Neural cell (in vitro differentiated cells): ENCODE results near the gene XPR1. TPM values are rescaled to one million over a fixed set of nuclear protein-coding genes. Genes with fewer than 3 reads are reported as not detected.

ENCODE experiments used
- H2AFZ ChIP-seq: fragments of 200-600, 300-800 bp; sonication (generic), shearing (Covaris generic); 2 replicates; pipeline ENCODE4 v1.6.0; 2014; ENCODE audit warnings: low read depth, mild to moderate bottlenecking, antibody characterized with exemption, low read length, moderate library complexity
- H3F3A ChIP-seq: fragments of 200-600 bp; shearing (Covaris generic); 2 replicates; pipeline ENCODE4 v1.6.1; 2016; ENCODE audit warnings: mild to moderate bottlenecking, moderate library complexity, mixed read lengths, antibody characterized with exemption, low read length; ENCODE audit not compliant: insufficient read depth, poor library complexity, severe bottlenecking
- H3K27ac ChIP-seq: fragments of 200-600, 300-800 bp; sonication (generic), shearing (Covaris generic); 2 replicates; pipeline ENCODE4 v1.5.1; 2014; ENCODE audit warnings: mild to moderate bottlenecking, low read length, moderate library complexity
- H3K27me3 ChIP-seq: fragments of 300-800, 200-600 bp; sonication (generic), shearing (Covaris generic); 2 replicates; pipeline ENCODE4 v1.6.0; 2014; ENCODE audit warnings: mild to moderate bottlenecking, low read depth, low read length, moderate library complexity; ENCODE audit not compliant: insufficient read depth
- H3K36me3 ChIP-seq: fragments of 300-800, 200-600 bp; sonication (generic), shearing (Covaris generic); 2 replicates; pipeline ENCODE4 v1.5.1; 2014; ENCODE audit warnings: mild to moderate bottlenecking, antibody characterized with exemption, low read length, moderate library complexity; ENCODE audit not compliant: insufficient read depth
- H3K4me2 ChIP-seq: fragments of 300-800, 200-600 bp; sonication (generic), shearing (Covaris generic); 2 replicates; pipeline ENCODE4 v1.6.0; 2014; ENCODE audit warnings: mild to moderate bottlenecking, low read length
- H3K4me3 ChIP-seq: fragments of 300-800, 200-600 bp; sonication (generic), shearing (Covaris generic); 2 replicates; pipeline ENCODE4 v1.5.1; 2014; ENCODE audit warnings: mild to moderate bottlenecking, low read length, moderate library complexity
- H3K79me2 ChIP-seq: fragments of 200-600 bp; shearing (Covaris generic); replicated peaks from 2 replicates; pipeline ENCODE4 v1.6.0; 2014; ENCODE audit warnings: mild to moderate bottlenecking, low read length, moderate library complexity; ENCODE audit not compliant: insufficient read depth
- H3K9ac ChIP-seq: fragments of 300-800, 200-600 bp; sonication (generic), shearing (Covaris generic); 2 replicates; pipeline ENCODE4 v1.6.1; 2016; ENCODE audit warnings: mild to moderate bottlenecking, low read length, mixed read lengths
- H3K9me2 ChIP-seq: fragments of 200-600 bp; shearing (Covaris generic); 2 replicates; pipeline ENCODE4 v1.6.1; 2016; ENCODE audit warnings: mild to moderate bottlenecking, low read length, mixed read lengths; ENCODE audit not compliant: insufficient read depth
- H3K9me3 ChIP-seq: fragments of 200-600, 300-800 bp; sonication (generic), shearing (Covaris generic); 2 replicates; pipeline ENCODE4 v1.6.1; 2016; ENCODE audit warnings: mild to moderate bottlenecking, mixed run types, low read length, moderate library complexity, mixed read lengths
- H4K20me1 ChIP-seq: fragments of 200-600 bp; shearing (Covaris generic); 2 replicates; pipeline ENCODE4 v1.6.1; 2016; ENCODE audit warnings: mild to moderate bottlenecking, mixed run types; ENCODE audit not compliant: insufficient read depth
- CTCF ChIP-seq: fragments of 450-650 bp; IDR thresholded peaks from 2 replicates; pipeline ENCODE4 v1.5.1; 2014; ENCODE audit warnings: antibody characterized with exemption, mild to moderate bottlenecking, moderate library complexity; ENCODE audit not compliant: poor library complexity, severe bottlenecking
- EP300 ChIP-seq: fragments of 450-650 bp; conservative IDR thresholded peaks from 2 replicates; pipeline ENCODE4 v1.6.1; 2014; ENCODE audit warnings: antibody characterized with exemption, mild to moderate bottlenecking, moderate library complexity; ENCODE audit not compliant: poor library complexity, severe bottlenecking
- EZH2 ChIP-seq: fragments of 200-600, 300-800 bp; shearing (Covaris generic), sonication (generic); IDR thresholded peaks from 2 replicates; pipeline ENCODE4 v1.6.1; 2014; ENCODE audit warnings: antibody characterized with exemption, low read length, borderline replicate concordance, mild to moderate bottlenecking; ENCODE audit not compliant: insufficient read depth, poor library complexity, severe bottlenecking
- MXI1 ChIP-seq: fragments of 450-650 bp; conservative IDR thresholded peaks from 2 replicates; pipeline ENCODE4 v1.6.1; 2014; ENCODE audit warnings: antibody characterized with exemption, mild to moderate bottlenecking; ENCODE audit not compliant: poor library complexity, severe bottlenecking
- POLR2AphosphoS5 ChIP-seq: IDR thresholded peaks from 2 replicates; pipeline ENCODE4 v1.6.1; 2012
- RAD21 ChIP-seq: fragments of 450-650 bp; conservative IDR thresholded peaks from 2 replicates; pipeline ENCODE4 v1.6.1; 2014; ENCODE audit warnings: antibody characterized with exemption, mild to moderate bottlenecking, moderate library complexity
- REST ChIP-seq: IDR thresholded peaks from 2 replicates; pipeline ENCODE4 v1.6.1; 2012; ENCODE audit warnings: borderline replicate concordance
- SMC3 ChIP-seq: fragments of 450-650 bp; conservative IDR thresholded peaks from 2 replicates; pipeline ENCODE4 v1.6.1; 2014; ENCODE audit warnings: antibody characterized with exemption, mild to moderate bottlenecking, moderate library complexity; ENCODE audit not compliant: poor library complexity
- TAF1 ChIP-seq: IDR thresholded peaks from 2 replicates; pipeline ENCODE4 v1.6.1; 2012; ENCODE audit warnings: low read depth
- polyA plus RNA-seq: library from polyadenylated mRNA; depleted of rRNA; stranded (reverse); fragments of >200 nt; gene quantifications from 2 replicates; pipeline ENCODE4 v1.2.3, GENCODE V29; 2014

Gene XPR1
- polyA plus RNA-seq, 1 donor from 2014 or later = 185 TPM

GRCh38 chr1:180796897-180797640, 165.2 kb downstream of the XPR1 start:
- H3K79me2 ChIP-seq = peaks cover 2% of the 10 kb centered on the region
- TF ChIP-seq TAF1 = no peak

GRCh38 chr1:180800945-180801344, 169.1 kb downstream of the XPR1 start:
- H3K27ac ChIP-seq = no peak overlapping the region
- no peaks in the 10 kb centered on the region for H3K9me2 ChIP-seq
- H3K4me2 ChIP-seq = no peak overlapping the region
- H2AFZ ChIP-seq = no peak overlapping the region
- H4K20me1 ChIP-seq = no peaks in the 10 kb centered on the region
- no peak overlapping the region for H3K4me3 ChIP-seq
- H3F3A ChIP-seq = no peaks in the 10 kb centered on the region
- no peaks in the 10 kb centered on the region for H3K27me3 ChIP-seq
- no peaks in the 10 kb centered on the region for H3K9me3 ChIP-seq
- peaks cover 2% of the 10 kb centered on the region for H3K79me2 ChIP-seq
- no peak for TF ChIP-seq POLR2AphosphoS5
- no peak for TF ChIP-seq EP300
- TF ChIP-seq SMC3 = no peak
- no peak for TF ChIP-seq EZH2
- no peak for TF ChIP-seq MXI1
- TF ChIP-seq TAF1 = no peak
- no peak for TF ChIP-seq RAD21
- TF ChIP-seq CTCF = no peak
- no peaks in the 10 kb centered on the region for H3K36me3 ChIP-seq
- H3K9ac ChIP-seq = no peak overlapping the region

More at GRCh38 chr1:180796897-180797640, 165.2 kb downstream of the XPR1 start:
- Histone ChIP-seq H3K4me2 (no peak overlapping the region), H3K9ac (no peak overlapping the region), H3K36me3 (no peaks in the 10 kb centered on the region), H3K9me3 (no peaks in the 10 kb centered on the region), H4K20me1 (no peaks in the 10 kb centered on the region), H3K27me3 (no peaks in the 10 kb centered on the region), H3K9me2 (no peaks in the 10 kb centered on the region), H2AFZ (no peak overlapping the region), H3F3A (no peaks in the 10 kb centered on the region), H3K4me3 (no peak overlapping the region), H3K27ac (no peak overlapping the region)

GRCh38 chr1:180802813-180803212, 171.0 kb downstream of the XPR1 start:
- H3K9ac ChIP-seq = no peak overlapping the region
- no peaks in the 10 kb centered on the region for H3K9me3 ChIP-seq
- H3K79me2 ChIP-seq = no peaks in the 10 kb centered on the region
- no peaks in the 10 kb centered on the region for H3K36me3 ChIP-seq
- no peaks in the 10 kb centered on the region for H4K20me1 ChIP-seq
- no peak overlapping the region for H2AFZ ChIP-seq
- no peak overlapping the region for H3K27ac ChIP-seq
- no peak overlapping the region for H3K4me3 ChIP-seq
- H3K27me3 ChIP-seq = no peaks in the 10 kb centered on the region
- TF ChIP-seq CTCF (no peak), POLR2AphosphoS5 (no peak), EZH2 (no peak), EP300 (no peak), MXI1 (no peak), SMC3 (no peak), REST (no peak), RAD21 (no peak), TAF1 (no peak)
- no peaks in the 10 kb centered on the region for H3F3A ChIP-seq
- H3K9me2 ChIP-seq = no peaks in the 10 kb centered on the region
- H3K4me2 ChIP-seq = no peak overlapping the region
